ENCODE data around the gene IL17D.

DNA sequence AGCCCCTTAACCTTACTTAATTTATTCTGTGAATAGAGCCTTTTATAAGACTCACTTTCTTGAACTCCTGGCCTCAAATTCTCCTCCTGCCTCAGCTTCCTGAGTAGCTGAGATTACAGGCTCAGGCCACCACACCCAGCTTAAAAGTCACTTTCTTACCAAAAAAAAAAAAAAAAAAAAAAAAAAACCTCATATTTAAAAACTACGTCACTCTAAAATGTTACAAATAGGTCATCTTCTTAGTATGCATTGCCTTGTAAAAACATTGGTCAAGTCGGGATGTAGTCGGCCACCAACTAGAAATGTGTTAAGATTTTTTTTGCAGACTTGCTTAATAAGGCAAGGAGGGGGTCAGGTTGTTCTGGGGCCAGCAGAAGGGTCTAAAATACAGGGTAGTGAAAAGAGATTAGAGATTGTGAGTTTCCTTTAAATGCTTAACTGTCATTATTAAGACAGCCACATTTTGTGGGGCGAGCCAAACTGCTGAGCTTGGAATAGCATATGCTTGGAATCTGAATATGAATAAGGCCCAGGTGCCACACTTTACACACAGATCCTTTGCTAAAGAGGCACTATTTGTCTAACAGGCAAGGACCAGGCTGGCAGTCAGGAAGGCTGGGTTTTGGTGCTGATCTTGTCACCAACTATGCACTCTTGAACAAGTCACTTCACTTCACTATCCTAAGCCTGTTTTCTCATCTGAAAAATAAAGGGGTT is 16.5 kb upstream of the IL17D start:
- TF ChIP-seq JUNB (IDR thresholded peaks at IDR 0.05; ENCODE audit: unreplicated experiment) (no peak), CTCF (conservative IDR thresholded peaks at IDR 0.05; ENCODE audit: low read depth in 2 of 2) (no peak), EZH2phosphoT487 (IDR thresholded peaks at IDR 0.05; ENCODE audit: unreplicated experiment) (no peak), CREB1 (CRISPR knock-in tag; IDR thresholded peaks at IDR 0.05; ENCODE audit: low read depth) (no peak), POLR2AphosphoS5 (IDR thresholded peaks at IDR 0.05; ENCODE audit: low read depth) (no peak), REST (IDR thresholded peaks at IDR 0.05; ENCODE audit: unreplicated experiment) (no peak), STAT1 (IDR thresholded peaks at IDR 0.05; ENCODE audit: unreplicated experiment) (no peak), ZNF114 (CRISPR knock-in tag; IDR thresholded peaks at IDR 0.05) (no peak)

All from GM23338 (cell line).